ENCODE data around the gene DLD. TPM values are rescaled to one million over a fixed set of nuclear protein-coding genes. Genes with fewer than 3 reads are reported as not detected.

The DLD gene
- total and polyA plus RNA-seq, 2 of the 8 experiments (the other 6 are each of a cell fraction or from before 2014, with no cell fraction given) = 63.7 to 88.5 TPM

GRCh38 chr7:107877731-107878382 is 13.1 kb upstream of the DLD start (continued):
- TF ChIP-seq ATF2 (IDR thresholded peaks at IDR 0.05; ENCODE audit: low read length) = no peak
- no peak for TF ChIP-seq CHD7 (IDR thresholded peaks at IDR 0.05; ENCODE audit: insufficient replicate concordance, low read length)
- TF ChIP-seq TEAD4 (IDR thresholded peaks at IDR 0.05; ENCODE audit: low read depth, low read length) = no peak
- no peak for TF ChIP-seq POLR2AphosphoS5 (IDR thresholded peaks at IDR 0.05; ENCODE audit: low read depth, low read length)
- no peak for TF ChIP-seq KDM1A (IDR thresholded peaks at IDR 0.05; ENCODE audit: borderline replicate concordance, low read length)
- TF ChIP-seq RFX5 (IDR thresholded peaks at IDR 0.05; ENCODE audit: borderline replicate concordance, low read depth, low read length) = no peak

Data from H1 (cell line).